HG02588 (cell line): ENCODE results near the gene PRKCQ.
A peak's percentile ranks its signal among the peaks of the same experiment; 100 is the strongest.
"Not testable (repeated sequence)": the region's sequence is repeated elsewhere in the genome, so short reads cannot be mapped to it uniquely, and the experiment has no call there.

Experiments used
- ATAC-seq: cut with Tn5 transposase; IDR thresholded peaks from one replicate; pipeline ENCODE4 v1.9.1; 2021; ENCODE audit warnings: mild to moderate bottlenecking, moderate library complexity; ENCODE audit not compliant: unreplicated experiment

PRKCQ gene

DNA sequence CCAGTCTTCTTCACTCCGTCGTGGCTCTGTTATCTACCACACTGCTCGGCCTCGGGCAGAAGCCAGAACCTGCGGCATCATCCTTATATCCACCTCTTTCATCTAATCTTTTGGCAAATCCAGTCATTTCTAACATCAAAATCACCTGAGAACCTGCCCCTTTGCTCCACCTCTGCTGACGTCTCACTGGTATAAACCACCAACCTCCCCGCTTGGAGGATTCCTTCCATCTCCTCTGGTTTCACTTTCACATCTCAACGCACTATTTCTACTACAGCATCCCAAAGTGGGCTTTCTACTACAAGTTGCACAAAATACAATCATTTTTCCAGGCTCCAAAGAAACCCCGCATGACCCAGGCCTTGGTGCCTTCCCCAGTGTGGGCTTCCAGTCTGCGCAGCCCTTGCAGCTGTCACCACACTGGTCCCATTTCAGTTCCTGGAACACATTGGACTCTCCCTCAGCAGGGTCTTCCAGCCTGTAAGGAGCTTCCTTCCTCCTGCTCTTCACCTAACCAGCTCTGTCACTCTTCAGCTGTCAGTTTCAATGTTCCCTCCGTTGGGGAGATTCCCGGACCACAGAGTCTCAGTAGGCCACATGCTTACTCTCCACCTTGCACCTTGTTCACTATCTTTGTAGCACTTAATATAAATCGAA lies 85.0 kb downstream of the PRKCQ start:
- ATAC-seq, result no peak

DNA sequence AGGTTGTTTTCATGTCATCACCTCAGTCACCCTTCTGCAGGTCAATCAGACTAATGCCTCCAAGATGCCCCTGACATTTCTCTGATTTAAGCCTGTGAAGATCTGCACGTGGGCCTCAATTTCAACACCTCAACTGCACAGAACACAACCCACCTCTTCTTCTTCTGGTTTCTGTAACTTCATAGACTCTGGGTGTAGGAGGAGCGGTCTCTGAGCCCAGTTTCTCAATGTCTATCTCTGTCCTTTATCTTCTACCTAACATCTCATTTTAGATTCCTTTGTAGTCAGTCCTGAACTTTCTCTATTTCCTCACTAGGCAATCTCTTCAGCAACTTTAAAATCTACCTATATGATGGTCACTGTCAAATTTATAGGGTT lies 85.6 kb downstream of the PRKCQ start:
- no peak for ATAC-seq

DNA sequence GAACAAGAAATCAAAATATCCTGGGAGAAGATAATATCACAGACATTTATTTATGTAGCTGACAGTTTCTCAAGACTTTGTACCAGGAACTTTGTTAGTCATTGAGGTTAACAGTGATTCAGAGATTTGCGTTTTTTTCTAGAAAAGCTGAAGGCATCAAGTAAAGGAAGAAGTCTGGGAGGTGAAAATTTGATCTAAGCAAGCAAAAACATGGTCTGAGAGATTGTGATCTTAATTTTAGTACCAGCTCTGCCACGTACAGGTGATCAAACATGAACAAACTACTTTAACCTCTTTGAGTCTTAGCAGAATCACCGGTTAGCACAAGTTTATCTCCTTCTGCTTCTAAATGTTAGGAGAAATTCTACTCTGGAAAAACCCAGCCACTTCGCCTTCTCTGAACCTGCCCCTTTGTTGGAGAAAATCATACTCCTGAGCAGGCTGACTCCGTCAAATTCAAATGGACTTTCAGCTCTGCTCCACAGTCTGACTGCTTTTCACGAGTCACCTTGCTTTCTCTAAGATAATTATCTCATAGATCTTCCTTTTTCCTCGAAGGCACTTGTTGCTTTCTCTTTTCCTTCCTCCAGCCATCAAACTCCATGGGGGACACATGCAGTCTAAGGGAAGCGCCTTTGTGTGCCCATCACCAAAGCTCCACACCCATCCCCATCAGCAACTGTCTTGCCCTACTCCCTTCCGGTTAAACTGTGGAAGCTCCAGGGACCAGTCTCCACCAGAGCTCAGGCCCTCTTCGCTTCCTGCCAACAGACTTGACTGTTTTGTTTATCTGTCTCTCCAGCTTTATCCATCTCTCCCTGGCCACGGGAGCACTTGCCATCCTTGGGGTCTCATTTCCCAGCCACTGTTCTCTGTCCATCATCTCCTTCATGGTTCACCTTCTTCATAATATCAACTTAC lies 86.3 kb downstream of the PRKCQ start:
- ATAC-seq, result no peak

DNA sequence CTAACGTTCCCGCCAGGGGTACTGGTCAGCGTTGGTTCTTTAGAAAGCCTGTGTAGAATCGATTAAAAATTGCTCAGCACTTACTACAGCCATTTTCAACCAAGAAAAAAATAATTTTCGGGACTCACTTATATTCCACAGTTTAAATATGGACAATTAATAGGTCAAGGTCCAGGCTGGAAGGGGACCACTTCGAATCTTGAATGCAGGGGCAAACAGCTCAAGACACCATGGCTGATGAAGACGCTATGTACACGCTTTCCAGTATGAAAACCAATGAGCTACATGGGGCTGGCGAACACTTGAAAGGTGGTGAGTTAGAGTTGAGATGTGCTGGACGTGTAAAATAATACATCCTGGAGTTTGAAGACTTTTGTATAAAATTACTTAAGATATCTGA lies 87.2 kb downstream of the PRKCQ start:
- no peak for ATAC-seq

DNA sequence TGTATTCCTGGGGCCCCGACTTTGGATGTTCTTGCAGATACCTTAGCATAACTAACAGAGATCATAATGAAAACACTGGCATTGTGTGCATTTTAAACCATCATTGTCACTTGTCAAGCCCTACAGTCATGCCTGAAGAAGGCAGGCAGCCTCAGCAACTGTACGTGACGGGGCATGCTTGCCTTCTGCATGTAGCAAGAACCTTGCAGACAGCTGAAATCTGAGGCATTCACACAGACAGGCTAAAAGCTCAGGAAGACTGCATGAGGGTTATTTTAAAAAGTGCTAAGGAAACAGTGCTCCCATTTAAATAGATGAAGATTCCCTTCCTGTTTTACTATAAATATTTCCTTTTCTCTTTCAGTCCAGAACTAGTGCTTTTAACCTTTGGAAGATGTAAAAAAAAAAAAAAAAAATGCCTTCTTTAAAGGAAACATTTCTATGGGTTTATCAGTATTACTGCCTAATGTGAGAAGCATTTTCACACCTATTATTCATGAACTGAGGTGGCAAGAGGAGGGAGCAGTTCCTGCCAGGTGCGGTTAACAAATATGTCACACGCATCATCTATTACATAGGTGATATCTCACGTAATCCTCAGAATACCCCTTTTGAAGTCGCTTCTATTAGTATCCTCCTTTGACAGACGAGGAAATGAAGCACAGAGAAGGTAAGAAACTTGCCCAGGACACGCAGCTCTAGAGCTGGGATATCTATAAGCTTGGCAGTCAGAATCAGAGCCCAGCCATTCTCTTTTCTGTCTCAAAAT lies 88.1 kb downstream of the PRKCQ start:
- no peak for ATAC-seq

DNA sequence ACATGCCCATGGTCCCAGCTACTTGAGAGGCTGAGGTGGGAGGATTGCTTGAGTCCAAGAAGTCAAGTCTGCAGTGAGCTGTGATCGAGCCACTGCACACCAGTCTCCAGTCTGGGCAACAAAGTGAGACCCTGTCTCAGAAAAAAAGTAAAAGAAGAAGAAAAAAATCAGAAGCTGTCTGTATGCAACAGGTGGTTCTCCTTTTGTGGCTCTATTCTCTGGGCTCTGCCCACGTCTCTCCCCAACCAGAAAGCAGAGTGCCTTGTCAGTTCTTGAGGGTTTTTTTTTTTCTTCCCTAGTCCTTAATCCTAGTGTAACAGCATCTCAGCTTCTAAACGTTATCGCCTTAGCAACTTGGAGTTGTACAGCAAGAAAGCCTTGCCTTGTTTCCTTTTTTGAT lies 89.5 kb downstream of the PRKCQ start:
- no peak for ATAC-seq

DNA sequence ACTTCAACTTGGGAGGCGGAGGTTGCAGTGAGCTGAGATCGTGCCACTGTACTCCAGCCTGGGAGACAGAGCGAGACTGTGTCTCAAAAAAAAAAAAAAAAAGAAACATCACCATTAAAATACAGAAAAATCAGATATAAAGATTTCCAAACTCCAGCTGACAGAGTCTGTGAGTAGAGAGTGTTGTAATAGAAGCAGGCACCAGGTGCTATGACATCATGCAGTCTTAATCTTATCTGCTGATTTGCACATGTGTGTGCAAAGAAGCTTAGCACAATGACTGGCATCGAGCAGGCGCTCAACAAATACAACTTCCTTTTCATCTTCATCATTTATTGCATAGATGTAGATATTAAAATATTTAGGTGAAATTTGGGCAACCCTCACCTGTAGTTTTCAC lies 92.2 kb downstream of the PRKCQ start:
- ATAC-seq, result no peak

DNA sequence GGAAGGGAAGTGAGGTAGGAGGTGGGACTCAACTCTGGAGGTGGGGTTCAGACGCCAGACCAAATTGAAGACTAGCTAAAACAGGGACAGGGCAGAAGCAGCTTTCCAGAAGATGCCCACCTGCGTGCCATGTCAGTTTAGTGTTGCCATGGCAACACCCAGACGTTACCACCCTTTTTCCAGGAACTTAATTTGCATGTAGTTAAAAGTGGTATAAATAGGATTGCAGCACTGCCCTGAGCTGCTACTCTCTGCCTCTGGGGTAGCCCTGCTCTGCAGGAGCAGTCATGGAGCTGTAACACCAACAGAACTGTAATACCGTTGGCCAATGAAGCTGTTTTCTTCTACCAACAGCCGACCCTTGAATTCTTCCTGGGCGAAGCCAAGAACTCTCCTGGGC lies 93.8 kb downstream of the PRKCQ start:
- ATAC-seq, result no peak

DNA sequence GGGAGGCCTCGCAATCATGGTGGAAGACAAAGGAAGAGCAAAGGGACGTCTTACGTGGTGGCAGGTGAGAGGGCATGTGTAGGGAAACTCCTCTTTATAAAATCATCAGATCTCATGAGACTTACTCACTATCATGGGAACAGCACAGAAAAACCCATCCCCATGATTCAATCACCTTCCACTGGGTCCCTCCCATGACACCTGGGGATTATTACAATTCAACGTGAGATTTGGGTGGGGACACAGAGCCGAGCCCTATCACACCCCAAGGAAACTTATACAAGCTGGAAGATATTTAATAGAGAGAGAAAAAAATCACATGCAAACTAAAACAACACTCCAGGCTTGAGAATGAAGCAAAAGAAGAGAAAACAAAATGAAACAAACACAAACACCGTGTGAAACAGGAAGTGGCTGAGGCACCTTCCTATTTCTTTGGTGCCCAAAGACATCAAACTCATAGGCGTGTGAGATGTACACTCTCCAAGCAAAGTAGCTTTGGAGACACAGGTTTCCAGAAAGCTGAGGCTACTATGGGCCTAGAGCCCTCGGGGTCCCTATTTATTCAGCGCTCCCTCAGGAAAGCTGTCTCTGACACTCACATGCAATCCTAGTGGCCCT lies 97.2 kb downstream of the PRKCQ start:
- ATAC-seq, result no peak

DNA sequence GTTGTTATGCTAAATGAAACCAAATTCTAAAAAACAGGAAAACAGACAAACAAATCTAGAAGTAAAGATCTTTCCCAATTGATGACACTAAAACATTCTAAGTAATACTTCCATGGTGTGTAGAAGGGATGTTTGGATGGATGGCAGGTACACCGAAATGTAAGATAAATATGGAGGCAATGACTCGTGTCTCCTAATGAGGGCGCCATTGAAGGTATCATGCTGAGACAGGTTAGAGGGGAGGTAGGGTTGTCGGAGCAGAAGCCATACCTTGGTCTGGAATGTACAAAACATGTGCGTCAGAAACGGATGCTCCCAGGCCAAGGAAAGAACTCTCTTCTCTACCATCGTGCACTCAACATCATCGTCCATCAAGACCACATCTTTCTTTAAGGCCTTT lies 101.4 kb downstream of the PRKCQ start:
- ATAC-seq, result no peak

DNA sequence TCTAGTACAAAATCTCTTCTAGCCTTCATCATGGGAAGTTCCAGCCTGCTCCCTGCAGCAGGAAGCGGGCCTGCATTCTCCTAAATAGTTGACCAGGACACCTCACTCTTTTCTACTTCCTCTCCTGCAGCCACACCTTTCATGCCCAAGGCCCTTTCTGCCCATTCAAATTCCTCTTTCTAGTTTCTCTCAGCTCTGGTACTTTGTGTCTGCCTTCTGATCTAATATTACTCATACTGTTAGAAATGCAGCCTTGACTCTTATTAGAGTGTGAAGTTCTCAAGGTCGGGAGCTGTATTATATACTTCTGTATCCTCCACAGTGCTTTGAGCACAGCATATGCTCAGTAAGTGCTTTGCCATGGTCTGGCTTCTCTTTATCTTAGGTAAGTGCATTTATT lies 103.1 kb downstream of the PRKCQ start:
- ATAC-seq, result no peak

DNA sequence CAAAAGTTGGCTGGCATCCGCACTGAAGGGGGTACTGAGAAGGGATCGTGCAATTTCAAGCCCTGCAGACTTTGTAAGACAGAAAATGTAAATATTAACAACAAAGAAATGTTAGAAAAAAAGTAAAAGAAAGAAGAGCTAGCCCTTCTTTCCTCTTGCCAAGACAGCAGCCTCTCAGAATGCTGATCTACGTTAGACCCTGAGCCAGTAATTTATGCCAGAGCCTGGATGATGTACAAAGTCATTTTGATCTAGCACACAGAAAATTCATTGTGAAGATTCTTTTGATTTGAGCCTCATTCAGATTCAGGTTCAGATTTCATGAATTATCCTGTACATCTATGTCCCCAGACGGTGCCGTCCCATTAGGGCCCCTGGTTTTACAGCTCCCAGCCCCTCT lies 105.2 kb downstream of the PRKCQ start:
- no peak for ATAC-seq

DNA sequence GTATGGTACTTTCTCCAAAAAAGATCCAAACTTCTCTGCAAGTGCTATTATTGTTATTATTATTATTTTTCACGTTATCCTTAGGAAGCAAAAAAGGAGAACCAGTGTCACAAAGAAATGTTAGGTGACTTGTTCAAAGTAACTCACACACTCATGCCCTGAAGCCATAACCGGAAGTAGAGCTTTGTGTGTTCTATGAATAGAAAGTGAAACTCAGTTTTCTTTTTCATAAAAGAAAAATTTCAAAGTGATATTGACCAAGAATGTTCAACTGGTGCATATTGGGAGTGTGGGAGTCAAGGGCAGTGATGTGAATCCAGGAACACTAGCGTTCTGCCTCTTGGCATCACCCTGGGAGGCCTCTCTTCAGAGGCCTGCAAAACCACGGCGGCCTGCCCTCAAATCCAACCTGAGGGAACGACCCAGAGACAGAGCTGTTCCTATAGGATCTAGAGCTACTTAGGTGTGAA lies 106.1 kb downstream of the PRKCQ start:
- peak; percentile 57 for ATAC-seq

DNA sequence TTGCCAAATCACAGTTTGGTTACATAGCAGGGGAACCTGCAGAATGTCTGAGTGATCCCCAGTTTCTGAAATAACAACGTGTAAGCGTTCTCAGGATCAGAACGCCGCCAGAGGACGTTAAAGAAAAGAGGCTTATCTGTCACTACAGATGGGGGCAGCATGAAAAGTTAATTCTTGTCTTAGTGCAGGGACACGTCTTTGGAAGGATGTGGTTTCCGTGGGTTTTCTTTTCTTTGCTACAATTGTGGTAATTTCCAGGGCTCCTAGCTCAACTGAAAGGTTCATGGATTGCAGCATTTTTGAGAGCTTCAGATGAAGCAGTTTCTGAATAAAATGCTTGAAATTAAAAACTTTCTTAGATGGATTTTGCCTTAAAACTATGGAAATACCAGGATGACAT lies 106.6 kb downstream of the PRKCQ start:
- no peak for ATAC-seq

DNA sequence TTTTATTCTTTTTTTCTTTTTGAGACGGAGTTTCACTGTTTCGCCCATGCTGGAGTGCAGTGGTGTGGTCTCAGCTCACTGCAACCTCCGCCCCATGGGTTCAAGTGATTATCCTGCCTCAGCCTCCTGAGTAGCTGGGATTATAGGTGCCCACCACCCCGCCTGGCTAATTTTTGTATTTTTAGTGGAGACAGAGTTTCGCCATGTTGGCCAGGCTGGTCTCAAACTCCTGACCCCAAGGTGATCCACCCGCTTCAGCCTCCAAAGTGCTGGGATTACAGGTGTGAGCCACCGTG lies 107.4 kb downstream of the PRKCQ start:
- not testable (repeated sequence) for ATAC-seq

DNA sequence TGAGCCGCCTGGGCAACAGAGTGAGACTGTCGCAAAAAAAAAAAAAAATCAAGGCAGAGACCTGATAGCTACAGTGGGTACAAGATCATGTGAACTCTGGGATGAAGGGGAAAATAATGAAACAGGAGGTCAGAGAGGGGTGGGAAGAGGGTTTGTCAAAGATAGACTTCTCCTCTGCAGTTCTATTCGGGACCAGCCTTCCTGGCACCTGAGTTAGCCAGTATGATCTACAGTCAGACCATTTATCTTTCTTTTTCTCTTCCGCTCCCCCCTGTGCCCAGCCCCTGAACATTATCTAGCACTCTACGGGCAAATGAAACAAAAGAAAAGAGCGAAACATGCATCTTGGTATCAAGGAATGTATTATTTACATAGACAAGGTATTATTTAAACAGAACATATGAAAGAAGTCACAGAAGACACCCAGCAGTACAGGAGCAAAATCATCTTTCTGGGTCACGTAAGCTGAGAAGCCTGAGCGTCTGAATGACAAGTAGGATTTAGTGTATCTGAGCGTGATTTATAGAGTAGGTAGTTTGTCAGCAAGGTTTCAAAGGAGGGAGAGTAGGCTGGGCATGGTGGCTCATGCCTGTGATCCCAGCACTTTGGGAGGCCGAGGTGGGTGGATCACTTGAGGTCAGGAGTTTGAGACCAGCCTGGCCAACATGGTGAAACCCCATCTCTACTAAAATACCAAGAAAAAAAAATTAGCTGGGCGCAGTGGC lies 109.0 kb downstream of the PRKCQ start:
- ATAC-seq, result no peak

DNA sequence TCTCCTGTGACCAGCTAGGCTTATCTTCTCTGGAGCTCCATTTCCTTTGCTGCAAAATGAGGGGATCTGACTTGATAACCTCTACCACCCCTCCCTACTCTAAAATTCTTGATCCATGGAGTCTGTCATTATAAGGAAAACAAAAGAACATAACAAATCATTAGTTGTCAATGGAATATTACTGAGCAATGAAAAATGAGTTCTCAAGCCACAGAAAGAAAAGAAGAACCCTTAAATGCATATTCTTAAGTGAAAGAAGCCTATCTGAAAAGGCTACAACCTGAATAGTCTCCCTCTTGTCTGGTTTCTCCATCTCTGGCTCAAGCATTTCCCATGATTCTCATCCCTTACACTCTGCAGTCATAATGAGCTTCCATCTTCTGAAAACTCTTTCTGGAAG lies 110.4 kb downstream of the PRKCQ start:
- ATAC-seq, result no peak

DNA sequence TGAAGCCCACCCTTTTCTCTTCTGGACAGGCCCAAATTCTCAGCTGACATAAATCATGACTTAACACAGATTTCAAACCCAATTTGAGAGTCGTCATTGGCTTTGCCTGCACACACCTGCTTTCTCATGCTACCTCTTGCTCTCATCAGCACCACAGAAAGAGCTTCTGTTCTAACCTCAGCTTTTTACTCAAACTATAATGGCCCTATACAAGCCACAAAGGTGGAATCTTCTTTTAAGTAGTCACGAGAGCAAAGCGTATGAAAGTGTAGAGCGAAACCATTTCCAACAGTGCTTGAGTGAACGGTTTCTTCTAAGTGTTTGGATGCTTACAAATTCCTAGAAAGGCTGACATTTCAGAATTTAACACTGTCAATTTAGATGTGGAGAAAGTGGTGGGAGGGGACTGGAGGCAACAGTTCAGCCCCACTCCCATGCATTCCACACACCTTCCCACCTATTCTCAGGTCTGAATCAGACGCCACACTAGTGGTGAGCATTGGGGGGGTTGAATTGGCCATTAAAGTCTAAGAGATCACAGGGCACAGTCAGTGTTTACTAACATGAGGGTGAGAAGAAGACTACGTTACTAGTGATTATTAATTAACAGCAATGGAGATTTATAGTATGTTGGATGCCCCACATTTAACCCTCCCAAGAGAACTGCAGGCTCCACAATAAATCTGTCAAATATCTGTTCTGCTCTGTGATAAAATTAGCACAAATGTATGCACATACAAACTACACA lies 114.0 kb downstream of the PRKCQ start:
- no peak for ATAC-seq

DNA sequence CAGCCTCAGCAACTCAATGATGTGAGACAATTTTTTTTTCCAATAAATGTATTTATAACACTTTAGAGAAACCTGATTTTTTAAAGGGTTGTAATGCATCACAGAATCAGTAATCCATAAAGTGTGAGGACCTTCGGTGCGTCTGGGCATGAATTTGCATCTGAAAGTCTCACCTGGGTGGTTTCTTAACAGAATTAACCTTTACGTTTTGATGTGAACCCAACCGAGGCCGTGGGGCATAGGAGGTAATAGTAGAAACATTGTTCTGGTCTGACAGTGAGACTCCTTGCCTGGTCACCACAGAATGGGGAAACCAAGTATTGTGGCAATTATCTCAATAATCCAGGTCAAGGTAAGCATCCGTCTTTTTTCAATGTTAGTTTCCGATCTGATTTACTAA lies 114.6 kb downstream of the PRKCQ start:
- no peak for ATAC-seq

DNA sequence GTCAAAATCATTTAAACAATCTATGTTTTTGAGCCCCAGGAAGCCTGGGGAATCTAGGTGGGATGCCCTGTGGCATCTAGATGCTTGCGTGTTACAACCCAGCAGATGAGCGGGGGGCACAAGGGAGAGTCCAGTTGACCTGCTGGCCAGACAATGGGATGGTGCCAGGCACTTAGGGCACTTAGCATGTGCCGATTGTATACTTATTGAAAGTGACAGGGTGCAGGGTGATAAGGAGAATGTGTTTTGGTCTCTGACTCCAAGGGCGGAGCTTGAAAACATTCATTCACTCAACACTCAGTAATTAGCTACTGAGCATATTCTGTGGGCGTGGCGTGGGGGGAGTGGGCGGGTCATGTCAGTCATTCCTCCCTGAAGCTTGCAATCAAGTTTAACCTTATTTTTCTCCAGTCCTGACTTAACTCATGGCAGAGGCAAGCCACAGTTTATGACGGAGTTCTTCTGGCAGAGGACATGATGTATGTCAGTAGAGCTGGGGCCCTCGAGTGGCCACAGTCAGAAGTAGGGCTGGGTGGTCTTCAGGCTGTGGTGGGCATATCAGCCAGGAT lies 115.1 kb downstream of the PRKCQ start:
- no peak for ATAC-seq
